Keratinocyte (primary cell): ENCODE measurements around the gene TCF15. TPM values are rescaled to one million over a fixed set of nuclear protein-coding genes. Genes with fewer than 3 reads are reported as not detected.

Experiments
- DNase-seq: peaks from one replicate; pipeline ENCODE4 v3.0.0-alpha.2; 2011; ENCODE audit warnings: low read depth, missing footprints, low spot score
- FAIRE-seq: peaks from 2 replicates; lab custom pipeline; 2011; peaks lifted over from hg19 to GRCh38; lab: Jason Lieb, UNC
- H2AFZ ChIP-seq: 2 replicates; pipeline ENCODE4 v1.6.0; 2012; ENCODE audit warnings: low read length, control low read depth, inconsistent platforms; ENCODE audit not compliant: control insufficient read depth
- H3K27ac ChIP-seq: 2 replicates; pipeline ENCODE4 v1.5.1; 2011; ENCODE audit warnings: low read length; ENCODE audit not compliant: control insufficient read depth, insufficient read depth
- H3K27me3 ChIP-seq: 3 replicates; pipeline ENCODE4 v1.6.0; 2011; ENCODE audit warnings: low read length; ENCODE audit not compliant: control insufficient read depth, insufficient read depth; ENCODE audit errors: extremely low read depth
- H3K36me3 ChIP-seq, 2 experiments: 2 replicates in 1 of 2; 3 replicates in 1 of 2; pipeline ENCODE4 v1.5.1; 2011; ENCODE audit warnings: low read length in 2 of 2, mild to moderate bottlenecking in 1 of 2; ENCODE audit not compliant: control insufficient read depth in 2 of 2, insufficient read depth in 2 of 2; ENCODE audit errors: extremely low read depth in 1 of 2
- H3K4me1 ChIP-seq: 3 replicates; pipeline ENCODE4 v1.5.1; 2011; ENCODE audit warnings: low read length; ENCODE audit not compliant: control insufficient read depth, insufficient read depth; ENCODE audit errors: extremely low read depth
- H3K4me2 ChIP-seq: 3 replicates; pipeline ENCODE4 v1.6.0; 2011; ENCODE audit warnings: low read depth, low read length; ENCODE audit not compliant: control insufficient read depth, insufficient read depth; ENCODE audit errors: extremely low read depth
- H3K4me3 ChIP-seq, 3 experiments: fragments of 200-600 bp in 1 of 3; sonication (generic) in 1 of 3; 2 replicates in 2 of 3; 3 replicates in 1 of 3; pipeline ENCODE4 v1.5.1; 2011 to 2016; ENCODE audit warnings: low read length in 3 of 3, mild to moderate bottlenecking in 3 of 3, control low read depth in 2 of 3, inconsistent platforms in 1 of 3, low read depth in 1 of 3, mixed read lengths in 1 of 3, mixed run types in 1 of 3, moderate library complexity in 1 of 3; ENCODE audit not compliant: control insufficient read depth in 2 of 3, insufficient read depth in 2 of 3; ENCODE audit errors: extremely low read depth in 1 of 3
- H3K79me2 ChIP-seq: 2 replicates; pipeline ENCODE4 v1.6.0; 2012; ENCODE audit warnings: low read length; ENCODE audit not compliant: control insufficient read depth, insufficient read depth
- H3K9ac ChIP-seq: 3 replicates; pipeline ENCODE4 v1.6.0; 2011; ENCODE audit warnings: low read length; ENCODE audit not compliant: control insufficient read depth, insufficient read depth; ENCODE audit errors: extremely low read depth
- H3K9me1 ChIP-seq: 3 replicates; pipeline ENCODE4 v1.6.0; 2011; ENCODE audit warnings: low read length; ENCODE audit not compliant: control insufficient read depth, insufficient read depth; ENCODE audit errors: extremely low read depth
- H3K9me3 ChIP-seq: 2 replicates; pipeline ENCODE4 v1.5.1; 2012; ENCODE audit warnings: low read depth, low read length; ENCODE audit not compliant: control insufficient read depth
- H4K20me1 ChIP-seq: 3 replicates; pipeline ENCODE4 v1.6.0; 2011; ENCODE audit warnings: low read length; ENCODE audit not compliant: control insufficient read depth, insufficient read depth; ENCODE audit errors: extremely low read depth
- EZH2 ChIP-seq: IDR thresholded peaks from one replicate; pipeline ENCODE4 v1.6.1; 2012; ENCODE audit warnings: inconsistent platforms, mild to moderate bottlenecking, low read length, moderate library complexity
- dilution Hi-C: fragments of 300-500 bp; cut with MboI; formaldehyde crosslinking; loops from one replicate; pipeline ENCODE4 v1.7.0; 2020; ENCODE audit warnings: low sequenced_read_pairs; ENCODE audit not compliant: extremely low pct_ligation_motif_present
- polyA plus RNA-seq, 5 experiments: library from polyadenylated mRNA; depleted of rRNA in 3 of 5; stranded (reverse) in 3 of 5; stranded (forward) in 1 of 5; unstranded in 1 of 5; fragments of >200 nt; gene quantifications; 1 replicate in 1 of 5; 2 replicates in 3 of 5; 3 replicates in 1 of 5; pipeline versions ENCODE4 v1.2.1 to v1.2.3, GENCODE V29; 2011 to 2012; ENCODE audit warnings: missing spikeins in 2 of 5, low read depth in 1 of 5, low replicate concordance in 1 of 5
- TF ChIP-seq, protein P1 (sequence below), 3 experiments: IDR thresholded peaks in 1 of 3; conservative IDR thresholded peaks in 1 of 3; optimal IDR thresholded peaks in 1 of 3; 2 replicates in 2 of 3; 3 replicates in 1 of 3; pipeline versions ENCODE3 to v1.5.1; 2011; ENCODE audit warnings: low read length in 3 of 3, mild to moderate bottlenecking in 3 of 3, moderate library complexity in 2 of 3, control low read depth in 1 of 3, inconsistent platforms in 1 of 3; ENCODE audit not compliant: insufficient read depth in 2 of 3; ENCODE audit errors: extremely low read depth in 1 of 3

The TCF15 gene
- polyA plus RNA-seq, 1 donor (not counting 4 experiments of a cell fraction or from before 2014, with no cell fraction given), result not detected

DNA sequence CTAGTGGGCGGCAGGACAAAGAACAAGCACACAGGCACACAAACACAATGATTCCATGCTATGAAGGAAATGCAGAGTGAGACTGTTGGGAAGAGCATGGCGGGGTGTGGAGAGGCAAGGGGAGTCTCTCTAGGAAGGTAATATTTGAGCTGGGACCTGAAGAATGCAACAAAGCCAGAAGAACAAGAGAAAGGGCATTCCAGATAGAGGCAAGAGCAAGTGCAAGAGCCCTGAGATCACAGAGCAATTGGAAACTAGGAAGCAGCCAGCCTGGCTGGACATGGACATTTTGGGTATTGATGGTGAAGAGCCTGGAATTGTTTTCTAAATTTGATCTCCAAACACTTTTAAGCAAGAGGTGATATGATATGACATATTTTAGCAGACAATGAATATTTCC lies 27.4 kb upstream of the TCF15 start:
- Histone ChIP-seq H3K27ac (no peak overlapping the region), H3K36me3 (no peaks in the 10 kb centered on the region), H4K20me1 (no peaks in the 10 kb centered on the region), H2AFZ (no peak overlapping the region), H3K9ac (no peak overlapping the region), H3K79me2 (no peaks in the 10 kb centered on the region), H3K4me3 (no peak overlapping the region), H3K27me3 (peaks cover 35% of the 10 kb centered on the region), H3K4me1 (no peaks in the 10 kb centered on the region), H3K9me1 (no peaks in the 10 kb centered on the region), H3K9me3 (no peaks in the 10 kb centered on the region), H3K4me2 (no peak overlapping the region)
- DNase-seq (no peak), FAIRE-seq (no peak)
- TF ChIP-seq EZH2, result no peak
- TF ChIP-seq, protein P1, sequence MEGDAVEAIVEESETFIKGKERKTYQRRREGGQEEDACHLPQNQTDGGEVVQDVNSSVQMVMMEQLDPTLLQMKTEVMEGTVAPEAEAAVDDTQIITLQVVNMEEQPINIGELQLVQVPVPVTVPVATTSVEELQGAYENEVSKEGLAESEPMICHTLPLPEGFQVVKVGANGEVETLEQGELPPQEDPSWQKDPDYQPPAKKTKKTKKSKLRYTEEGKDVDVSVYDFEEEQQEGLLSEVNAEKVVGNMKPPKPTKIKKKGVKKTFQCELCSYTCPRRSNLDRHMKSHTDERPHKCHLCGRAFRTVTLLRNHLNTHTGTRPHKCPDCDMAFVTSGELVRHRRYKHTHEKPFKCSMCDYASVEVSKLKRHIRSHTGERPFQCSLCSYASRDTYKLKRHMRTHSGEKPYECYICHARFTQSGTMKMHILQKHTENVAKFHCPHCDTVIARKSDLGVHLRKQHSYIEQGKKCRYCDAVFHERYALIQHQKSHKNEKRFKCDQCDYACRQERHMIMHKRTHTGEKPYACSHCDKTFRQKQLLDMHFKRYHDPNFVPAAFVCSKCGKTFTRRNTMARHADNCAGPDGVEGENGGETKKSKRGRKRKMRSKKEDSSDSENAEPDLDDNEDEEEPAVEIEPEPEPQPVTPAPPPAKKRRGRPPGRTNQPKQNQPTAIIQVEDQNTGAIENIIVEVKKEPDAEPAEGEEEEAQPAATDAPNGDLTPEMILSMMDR (optimal IDR thresholded peaks at IDR 0.05 in 1 of 3, IDR thresholded peaks at IDR 0.05 in 1 of 3, conservative IDR thresholded peaks at IDR 0.05 in 1 of 3; ENCODE audit: extremely low read depth in 1 of 3, insufficient read depth in 2 of 3, low read length in 3 of 3), result no peak
- dilution Hi-C loops, result no loop called here

DNA sequence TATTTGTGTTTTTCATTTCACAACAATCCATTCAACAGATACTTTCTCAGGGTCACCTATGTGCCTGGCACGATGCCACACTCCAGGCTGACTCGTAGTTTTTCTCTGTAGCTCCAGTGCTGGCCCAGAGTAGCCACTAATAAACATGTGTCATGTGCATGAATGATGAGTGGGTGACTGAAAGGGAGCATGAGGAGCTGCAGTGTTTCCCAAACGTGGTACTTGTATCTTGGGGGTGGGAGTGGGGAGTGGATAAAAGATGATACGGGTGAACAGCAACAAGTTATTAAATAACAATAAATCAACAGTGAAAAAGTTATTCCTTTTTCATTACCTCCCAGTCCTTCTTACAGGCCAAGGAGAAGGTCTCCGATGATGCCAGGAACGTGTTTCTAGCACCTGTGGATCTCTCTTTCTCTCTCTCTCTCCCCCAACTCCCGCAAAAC lies 25.8 kb upstream of the TCF15 start:
- H3K36me3 ChIP-seq, result no peaks in the 10 kb centered on the region
- no peak overlapping the region for H3K27ac ChIP-seq
- peaks cover 30% of the 10 kb centered on the region for H3K27me3 ChIP-seq
- no peaks in the 10 kb centered on the region for H3K9me3 ChIP-seq
- no peak overlapping the region for H2AFZ ChIP-seq
- H3K9ac ChIP-seq, result no peak overlapping the region
- no peaks in the 10 kb centered on the region for H3K4me1 ChIP-seq
- no peak overlapping the region for H3K4me2 ChIP-seq
- no peak overlapping the region for H3K4me3 ChIP-seq
- no peaks in the 10 kb centered on the region for H4K20me1 ChIP-seq
- DNase-seq (no peak), FAIRE-seq (no peak)
- H3K79me2 ChIP-seq, result no peaks in the 10 kb centered on the region
- no peaks in the 10 kb centered on the region for H3K9me1 ChIP-seq
- no peak for TF ChIP-seq EZH2
- TF ChIP-seq, protein P1 (optimal IDR thresholded peaks at IDR 0.05 in 1 of 3, IDR thresholded peaks at IDR 0.05 in 1 of 3, conservative IDR thresholded peaks at IDR 0.05 in 1 of 3; ENCODE audit: extremely low read depth in 1 of 3, insufficient read depth in 2 of 3, low read length in 3 of 3), result no peak
- dilution Hi-C loops, result no loop called here
